HG03342 (cell line): ENCODE data around the gene GSTCD.
"Not testable (repeated sequence)": the region's sequence is repeated elsewhere in the genome, so short reads cannot be mapped to it uniquely, and the experiment has no call there.

Source experiments
- ATAC-seq: cut with Tn5 transposase; IDR thresholded peaks from one replicate; pipeline ENCODE4 v1.9.1; 2021; ENCODE audit warnings: mild to moderate bottlenecking, moderate library complexity; ENCODE audit not compliant: unreplicated experiment

GSTCD gene

GRCh38 chr4:105797225-105797624, 88.6 kb downstream of the GSTCD start:
- ATAC-seq: no peak

DNA sequence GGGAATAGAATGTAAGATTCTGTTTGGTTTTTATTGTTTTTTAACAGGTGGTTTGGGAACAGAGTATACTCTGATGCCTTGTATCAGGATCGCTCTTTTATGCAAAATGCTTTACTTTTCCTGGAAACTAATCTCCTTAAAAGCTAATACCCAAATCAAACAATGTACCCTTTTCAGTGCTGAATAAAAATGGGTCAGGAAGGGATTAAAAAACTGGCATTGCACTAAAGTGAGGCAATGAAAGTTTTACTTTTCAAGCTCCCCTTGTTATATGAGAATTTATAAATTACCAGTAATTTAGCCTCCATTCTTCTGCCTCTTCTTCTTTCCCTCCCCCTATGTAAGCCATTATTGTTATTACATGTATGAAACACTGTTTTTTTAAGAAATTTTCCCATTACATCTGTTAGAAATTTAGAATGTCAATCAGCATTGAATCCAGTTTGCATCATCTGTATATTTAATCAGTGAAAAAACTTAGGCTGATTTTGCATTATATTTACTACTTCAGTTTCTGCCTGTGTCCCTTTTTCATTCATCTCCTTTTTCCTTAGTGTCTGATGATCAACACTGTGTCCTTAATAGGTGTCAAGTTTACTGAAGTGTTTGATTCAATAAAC, 97.0 kb downstream of the GSTCD start:
- ATAC-seq: no peak

- ATAC-seq: no peak
Measured at GRCh38 chr4:105807496-105807895, 98.9 kb downstream of the GSTCD start.

GRCh38 chr4:105808030-105808749, 99.6 kb downstream of the GSTCD start:
- no peak for ATAC-seq

- ATAC-seq: no peak
Measured at GRCh38 chr4:105808750-105809041, 100.1 kb downstream of the GSTCD start.

- no peak for ATAC-seq
Measured at GRCh38 chr4:105815701-105816100, 107.1 kb downstream of the GSTCD start.

GRCh38 chr4:105822061-105822460, 113.5 kb downstream of the GSTCD start:
- ATAC-seq: no peak

DNA sequence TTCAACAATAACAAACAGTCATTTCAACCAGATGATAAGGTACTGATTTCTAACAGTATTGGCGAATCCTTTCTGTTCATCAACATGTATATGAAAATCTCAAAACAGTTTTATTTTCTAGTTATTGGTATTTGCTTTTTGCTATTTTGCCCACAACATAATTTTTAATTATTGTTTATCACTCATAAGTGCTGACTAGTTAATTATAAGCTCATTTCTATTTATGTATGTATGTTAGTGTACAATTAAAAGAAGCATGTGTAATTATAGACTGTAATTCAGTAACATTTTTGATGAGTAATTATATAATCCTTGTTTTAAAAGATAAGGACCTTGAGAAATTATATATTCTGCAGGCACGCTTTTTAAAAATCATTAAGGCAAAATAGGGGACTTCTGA, 119.5 kb downstream of the GSTCD start:
- no peak for ATAC-seq

DNA sequence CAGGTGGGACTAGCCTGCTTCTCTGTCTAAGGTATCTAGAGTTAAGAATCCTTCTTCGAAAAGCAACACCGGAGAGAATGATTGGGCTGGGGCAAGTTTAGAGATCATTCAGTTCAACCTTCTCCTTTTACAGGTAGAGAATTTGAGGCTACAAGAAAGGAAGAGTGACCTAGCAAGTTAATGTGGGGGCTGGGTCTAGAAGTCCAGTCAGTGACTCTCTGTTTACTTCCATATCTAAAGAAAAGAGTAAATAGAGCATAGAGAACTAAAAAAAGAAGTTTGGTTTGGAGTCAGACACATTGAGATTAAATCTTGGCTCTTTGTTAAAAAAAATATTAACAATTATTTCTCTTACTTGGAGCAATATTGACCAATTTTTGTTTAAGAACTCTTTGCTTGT, 122.6 kb downstream of the GSTCD start:
- no peak for ATAC-seq

DNA sequence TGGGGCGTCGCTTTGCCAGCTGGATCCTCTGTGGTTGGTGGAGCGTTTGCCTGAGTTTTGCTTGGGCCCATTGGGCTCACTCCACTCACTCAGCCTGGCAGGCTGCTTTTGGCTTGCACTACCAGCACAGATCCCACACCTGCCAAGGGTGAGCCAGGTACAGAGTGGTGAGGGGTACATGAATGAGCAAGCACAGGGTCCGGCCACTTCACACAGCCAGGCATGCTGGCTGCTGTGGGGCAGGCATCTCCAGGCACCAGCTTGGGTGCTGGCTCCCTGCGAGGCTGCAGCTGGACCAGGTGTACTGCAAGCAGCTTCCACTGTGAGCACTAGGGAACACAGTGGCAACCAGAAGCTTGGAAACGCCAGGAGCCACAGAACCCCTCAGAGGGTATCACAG, 126.6 kb downstream of the GSTCD start:
- ATAC-seq: no peak

DNA sequence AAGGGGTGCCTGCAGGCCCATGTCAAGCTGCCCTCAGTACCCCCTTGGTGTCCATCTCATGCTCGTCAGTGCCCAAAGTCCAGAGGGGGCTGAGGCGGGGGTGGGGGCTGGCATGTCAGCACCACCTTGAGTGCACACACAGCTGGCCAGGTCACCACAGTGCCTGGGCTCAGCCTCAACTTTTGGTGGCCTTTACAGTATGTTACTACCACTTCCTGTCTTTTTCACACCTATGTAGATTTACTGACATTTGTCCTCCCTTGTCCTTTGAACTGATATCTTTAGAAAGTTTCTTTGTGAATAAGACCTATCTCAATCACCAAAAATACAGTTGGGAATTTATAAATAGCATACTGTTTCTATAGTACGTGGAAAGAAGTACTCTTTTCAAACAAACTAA, 128.0 kb downstream of the GSTCD start:
- ATAC-seq: no peak

DNA sequence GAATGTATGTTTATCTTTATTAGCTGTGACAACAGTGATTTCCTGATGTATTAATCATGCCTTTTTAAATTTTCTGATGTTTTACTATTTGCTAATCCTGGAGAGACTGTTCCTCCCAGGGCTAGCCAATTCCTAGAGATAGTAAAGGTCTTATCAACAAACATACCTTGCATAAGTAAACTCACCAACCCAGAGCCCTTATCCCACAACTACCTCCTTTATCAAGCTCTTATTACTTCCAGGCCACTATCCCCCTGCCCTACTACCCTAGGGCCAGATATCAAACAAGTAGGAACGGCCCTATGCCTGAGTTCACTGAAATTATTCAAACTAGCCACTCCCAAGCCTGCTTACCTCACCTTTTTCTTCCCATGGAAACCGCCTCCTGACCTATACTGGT, 128.5 kb downstream of the GSTCD start:
- ATAC-seq: no peak

GRCh38 chr4:105838082-105838481, 129.5 kb downstream of the GSTCD start:
- no peak for ATAC-seq

DNA sequence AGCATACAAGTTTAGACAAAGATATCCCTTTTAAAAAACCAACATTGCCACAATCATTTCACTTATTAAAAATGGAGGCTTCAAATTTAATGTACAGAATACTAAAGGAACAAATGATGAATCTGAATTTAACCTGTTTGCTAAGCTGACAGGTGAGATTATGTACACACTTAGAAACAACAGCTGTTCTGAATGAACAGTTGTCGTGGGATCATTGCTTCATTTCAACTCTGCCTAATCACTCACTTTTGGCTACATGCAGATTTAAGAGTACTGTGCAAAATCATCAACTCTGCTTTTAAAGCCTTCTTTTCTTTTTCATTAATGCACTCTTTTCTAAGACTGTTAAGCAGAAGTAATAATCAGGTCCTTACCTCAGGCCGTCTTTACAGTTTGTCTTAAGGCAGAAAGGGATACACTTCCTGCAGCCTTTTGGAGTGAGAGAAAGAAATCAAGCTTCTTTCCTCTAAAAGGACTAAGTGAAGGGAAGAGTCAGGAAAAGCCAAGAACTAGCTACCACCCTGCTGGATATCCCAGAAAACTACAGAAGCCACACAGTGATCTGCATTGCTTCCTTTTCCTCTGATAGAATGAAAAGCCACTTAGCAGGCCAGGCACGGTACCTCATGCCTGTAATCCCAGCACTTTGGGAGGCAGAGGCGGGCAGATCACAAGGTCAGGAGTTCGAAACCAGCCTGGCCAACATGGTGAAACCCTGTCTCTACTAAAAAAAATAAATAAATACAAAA, 132.0 kb downstream of the GSTCD start:
- no peak for ATAC-seq

DNA sequence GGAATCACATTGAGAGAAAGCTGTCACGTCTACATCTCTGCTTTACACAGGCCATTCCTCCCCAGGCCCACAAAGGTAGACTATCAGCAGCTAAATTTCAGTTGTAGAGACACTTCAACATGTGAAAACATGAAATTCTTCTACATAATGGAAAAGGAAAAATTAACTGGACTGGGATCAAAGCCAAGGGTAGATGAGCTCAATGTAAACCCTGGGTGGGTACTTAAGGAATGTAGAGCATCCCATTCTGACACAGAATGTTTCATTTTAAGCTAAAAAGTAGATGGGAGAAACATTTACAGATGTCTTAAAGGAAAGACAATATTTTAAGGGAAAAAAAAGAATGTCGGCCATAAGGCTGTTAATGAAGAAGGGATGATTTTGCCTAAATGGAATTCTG, 135.4 kb downstream of the GSTCD start:
- ATAC-seq: no peak

DNA sequence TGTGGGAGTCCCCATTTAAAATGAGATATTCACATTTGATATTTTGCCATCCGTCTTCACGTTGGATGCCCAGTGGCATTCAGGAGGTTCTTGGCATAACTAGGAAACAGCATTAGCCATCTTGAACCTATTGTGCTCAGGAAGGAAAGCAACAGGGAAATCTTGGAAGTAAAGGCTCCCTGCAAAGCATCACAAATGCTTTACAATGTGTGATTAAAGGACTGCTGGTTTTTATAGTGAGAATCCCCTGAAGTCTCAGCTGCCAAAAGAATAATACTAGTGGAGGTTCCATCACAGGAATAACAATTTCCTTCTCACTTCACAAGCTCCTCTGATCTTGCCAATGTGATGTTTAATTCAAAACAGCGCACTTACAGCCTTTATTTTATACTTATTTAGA, 137.0 kb downstream of the GSTCD start:
- no peak for ATAC-seq

DNA sequence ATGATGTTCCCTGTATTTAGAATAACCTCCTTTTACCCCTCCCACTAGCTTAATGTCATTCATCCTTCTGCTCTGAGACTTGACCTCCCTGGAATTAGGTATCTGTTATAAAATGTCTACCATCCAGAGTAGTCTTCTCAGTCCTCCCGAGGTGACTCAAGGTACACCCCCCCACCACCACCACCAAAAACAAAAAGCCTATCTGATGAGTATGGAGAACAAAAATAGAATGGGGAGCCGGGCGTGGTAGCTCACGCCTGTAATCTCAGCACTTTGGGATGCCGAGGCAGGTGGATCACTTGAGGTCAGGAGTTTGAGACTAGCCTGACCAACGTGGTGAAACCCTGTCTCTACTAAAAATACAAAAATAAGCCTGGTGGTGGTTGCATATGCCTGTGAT, 139.8 kb downstream of the GSTCD start:
- not testable (repeated sequence) for ATAC-seq

DNA sequence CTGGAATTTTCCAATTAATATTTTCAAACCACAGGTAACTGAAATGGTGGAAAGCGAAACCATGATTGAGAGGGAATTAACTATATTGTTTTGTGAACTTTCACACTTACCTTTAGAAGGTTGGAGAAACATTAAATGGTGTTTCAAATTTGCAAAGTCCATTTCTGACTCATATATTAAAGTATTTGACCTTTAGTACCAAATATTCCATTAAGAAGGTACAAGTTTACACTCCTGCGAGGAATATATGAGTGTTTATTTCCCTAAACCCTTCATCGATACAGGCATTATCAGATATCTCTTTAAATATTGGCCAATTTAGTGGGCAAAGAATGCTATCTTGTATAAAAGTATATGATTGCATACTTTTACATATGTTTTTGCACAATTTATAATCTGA, 142.6 kb downstream of the GSTCD start:
- no peak for ATAC-seq

DNA sequence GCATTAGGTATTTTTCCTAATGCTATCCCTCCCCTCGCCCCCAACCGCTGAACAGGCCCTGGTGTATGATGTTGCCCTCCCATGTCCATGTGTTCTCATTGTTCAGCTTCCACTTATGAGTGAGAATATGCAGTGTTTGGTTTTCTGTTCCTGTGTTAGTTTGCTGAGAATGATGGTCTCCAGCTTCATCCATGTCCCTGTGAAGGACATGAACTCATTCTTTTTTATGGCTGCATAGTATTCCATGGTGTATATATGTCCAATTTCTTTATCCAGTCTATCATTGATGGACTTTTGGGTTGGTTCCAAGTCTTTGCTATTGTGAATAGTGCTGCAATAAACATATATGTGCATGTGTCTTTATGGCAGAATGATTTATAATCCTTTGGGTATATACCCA, 143.6 kb downstream of the GSTCD start:
- not testable (repeated sequence) for ATAC-seq

DNA sequence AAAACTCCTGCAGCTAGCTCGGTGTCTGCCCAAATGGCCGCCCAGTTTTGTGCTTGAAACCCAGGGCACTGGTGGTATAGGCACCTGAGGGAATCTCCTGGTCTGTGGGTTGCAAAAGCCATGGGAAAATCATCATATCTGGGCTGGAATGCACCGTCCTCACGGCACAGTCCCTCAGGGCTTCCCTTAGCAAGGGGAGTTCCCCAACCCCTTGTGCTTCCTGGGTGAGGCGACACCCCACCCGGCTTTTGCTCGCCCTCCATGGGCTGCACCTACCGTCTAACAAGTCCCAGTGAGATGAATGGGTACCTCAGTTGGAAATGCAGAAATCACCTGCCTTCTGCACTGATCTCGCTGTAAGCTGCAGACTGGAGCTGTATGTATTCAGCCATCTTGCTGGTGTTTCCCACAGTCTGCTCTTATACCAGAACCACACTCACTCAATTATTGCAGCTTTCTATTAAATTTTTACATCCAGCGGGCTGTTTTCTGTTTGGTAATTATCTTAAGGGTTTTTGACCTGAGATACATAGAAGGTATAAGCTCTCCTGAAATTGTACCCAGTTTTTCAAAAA, 150.0 kb downstream of the GSTCD start:
- peak; percentile 52 for ATAC-seq

GRCh38 chr4:105859233-105859632, 150.6 kb downstream of the GSTCD start:
- ATAC-seq: no peak

DNA sequence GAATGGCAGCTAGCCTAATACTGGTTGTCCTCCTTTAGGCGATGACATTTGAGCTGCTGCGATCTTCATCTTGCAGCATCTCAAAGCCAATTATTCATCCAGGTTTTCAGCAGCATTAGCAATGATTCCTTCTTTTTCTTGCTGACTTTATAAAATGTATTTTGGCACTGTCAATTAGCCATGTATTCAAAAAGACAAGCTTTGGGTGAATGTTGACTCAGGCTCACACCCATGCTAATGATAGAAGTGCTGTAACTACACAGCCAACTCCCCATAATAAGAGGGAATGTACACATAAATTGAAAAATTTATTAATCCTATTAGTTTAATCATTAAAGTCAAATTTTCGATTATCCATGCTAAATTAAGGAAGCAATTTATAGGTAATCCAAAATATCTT, 162.4 kb downstream of the GSTCD start:
- ATAC-seq: no peak
